Measurements from ENCODE around the gene PDXP. TPM values are rescaled to one million over a fixed set of nuclear protein-coding genes. Genes with fewer than 3 reads are reported as not detected.

Gene PDXP
- total and polyA plus RNA-seq, 2 of the 13 experiments (the other 11 are each of a cell fraction or from before 2014, with no cell fraction given), result 58.2 to 70.6 TPM

- TF ChIP-seq GABPA (IDR thresholded peaks at IDR 0.05; ENCODE audit: low read depth, low read length) (peak; percentile 93), GABPA (CRISPR knock-in tag; IDR thresholded peaks at IDR 0.05; ENCODE audit: low read depth) (peak; percentile 98), NPAS2 (CRISPR knock-in tag; IDR thresholded peaks at IDR 0.05; ENCODE audit: borderline replicate concordance) (no peak), KMT2B (CRISPR knock-in tag; IDR thresholded peaks at IDR 0.05) (peak; percentile 78), KDM5A (IDR thresholded peaks at IDR 0.05; ENCODE audit: borderline replicate concordance, low read length) (peak; percentile 99), ELF3 (CRISPR knock-in tag; IDR thresholded peaks at IDR 0.05) (peak; percentile 68), ZNF713 (CRISPR knock-in tag; IDR thresholded peaks at IDR 0.05) (no peak), PAF1 (CRISPR knock-in tag; IDR thresholded peaks at IDR 0.05) (no peak), ZXDC (CRISPR knock-in tag; IDR thresholded peaks at IDR 0.05) (peak; percentile 76), ZNF335 (CRISPR knock-in tag; IDR thresholded peaks at IDR 0.05) (peak; percentile 66; the same call in 1 of the 2 replicates), HNRNPUL1 (IDR thresholded peaks at IDR 0.05; ENCODE audit: low read depth, low read length) (no peak), IRF1 (CRISPR knock-in tag; IDR thresholded peaks at IDR 0.05; ENCODE audit: low read depth) (no peak), ISL2 (CRISPR knock-in tag; IDR thresholded peaks at IDR 0.05) (peak; percentile 57; the same call in 1 of the 2 replicates)
- TF ChIP-seq, protein P1, sequence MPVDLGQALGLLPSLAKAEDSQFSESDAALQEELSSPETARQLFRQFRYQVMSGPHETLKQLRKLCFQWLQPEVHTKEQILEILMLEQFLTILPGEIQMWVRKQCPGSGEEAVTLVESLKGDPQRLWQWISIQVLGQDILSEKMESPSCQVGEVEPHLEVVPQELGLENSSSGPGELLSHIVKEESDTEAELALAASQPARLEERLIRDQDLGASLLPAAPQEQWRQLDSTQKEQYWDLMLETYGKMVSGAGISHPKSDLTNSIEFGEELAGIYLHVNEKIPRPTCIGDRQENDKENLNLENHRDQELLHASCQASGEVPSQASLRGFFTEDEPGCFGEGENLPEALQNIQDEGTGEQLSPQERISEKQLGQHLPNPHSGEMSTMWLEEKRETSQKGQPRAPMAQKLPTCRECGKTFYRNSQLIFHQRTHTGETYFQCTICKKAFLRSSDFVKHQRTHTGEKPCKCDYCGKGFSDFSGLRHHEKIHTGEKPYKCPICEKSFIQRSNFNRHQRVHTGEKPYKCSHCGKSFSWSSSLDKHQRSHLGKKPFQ (CRISPR knock-in tag; IDR thresholded peaks at IDR 0.05; ENCODE audit: insufficient replicate concordance), result no peak
- TF ChIP-seq, protein P2, sequence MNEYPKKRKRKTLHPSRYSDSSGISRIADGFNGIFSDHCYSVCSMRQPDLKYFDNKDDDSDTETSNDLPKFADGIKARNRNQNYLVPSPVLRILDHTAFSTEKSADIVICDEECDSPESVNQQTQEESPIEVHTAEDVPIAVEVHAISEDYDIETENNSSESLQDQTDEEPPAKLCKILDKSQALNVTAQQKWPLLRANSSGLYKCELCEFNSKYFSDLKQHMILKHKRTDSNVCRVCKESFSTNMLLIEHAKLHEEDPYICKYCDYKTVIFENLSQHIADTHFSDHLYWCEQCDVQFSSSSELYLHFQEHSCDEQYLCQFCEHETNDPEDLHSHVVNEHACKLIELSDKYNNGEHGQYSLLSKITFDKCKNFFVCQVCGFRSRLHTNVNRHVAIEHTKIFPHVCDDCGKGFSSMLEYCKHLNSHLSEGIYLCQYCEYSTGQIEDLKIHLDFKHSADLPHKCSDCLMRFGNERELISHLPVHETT (CRISPR knock-in tag; conservative IDR thresholded peaks at IDR 0.05), result no peak; the same call in 1 of the 2 replicates
- TF ChIP-seq, protein P3, sequence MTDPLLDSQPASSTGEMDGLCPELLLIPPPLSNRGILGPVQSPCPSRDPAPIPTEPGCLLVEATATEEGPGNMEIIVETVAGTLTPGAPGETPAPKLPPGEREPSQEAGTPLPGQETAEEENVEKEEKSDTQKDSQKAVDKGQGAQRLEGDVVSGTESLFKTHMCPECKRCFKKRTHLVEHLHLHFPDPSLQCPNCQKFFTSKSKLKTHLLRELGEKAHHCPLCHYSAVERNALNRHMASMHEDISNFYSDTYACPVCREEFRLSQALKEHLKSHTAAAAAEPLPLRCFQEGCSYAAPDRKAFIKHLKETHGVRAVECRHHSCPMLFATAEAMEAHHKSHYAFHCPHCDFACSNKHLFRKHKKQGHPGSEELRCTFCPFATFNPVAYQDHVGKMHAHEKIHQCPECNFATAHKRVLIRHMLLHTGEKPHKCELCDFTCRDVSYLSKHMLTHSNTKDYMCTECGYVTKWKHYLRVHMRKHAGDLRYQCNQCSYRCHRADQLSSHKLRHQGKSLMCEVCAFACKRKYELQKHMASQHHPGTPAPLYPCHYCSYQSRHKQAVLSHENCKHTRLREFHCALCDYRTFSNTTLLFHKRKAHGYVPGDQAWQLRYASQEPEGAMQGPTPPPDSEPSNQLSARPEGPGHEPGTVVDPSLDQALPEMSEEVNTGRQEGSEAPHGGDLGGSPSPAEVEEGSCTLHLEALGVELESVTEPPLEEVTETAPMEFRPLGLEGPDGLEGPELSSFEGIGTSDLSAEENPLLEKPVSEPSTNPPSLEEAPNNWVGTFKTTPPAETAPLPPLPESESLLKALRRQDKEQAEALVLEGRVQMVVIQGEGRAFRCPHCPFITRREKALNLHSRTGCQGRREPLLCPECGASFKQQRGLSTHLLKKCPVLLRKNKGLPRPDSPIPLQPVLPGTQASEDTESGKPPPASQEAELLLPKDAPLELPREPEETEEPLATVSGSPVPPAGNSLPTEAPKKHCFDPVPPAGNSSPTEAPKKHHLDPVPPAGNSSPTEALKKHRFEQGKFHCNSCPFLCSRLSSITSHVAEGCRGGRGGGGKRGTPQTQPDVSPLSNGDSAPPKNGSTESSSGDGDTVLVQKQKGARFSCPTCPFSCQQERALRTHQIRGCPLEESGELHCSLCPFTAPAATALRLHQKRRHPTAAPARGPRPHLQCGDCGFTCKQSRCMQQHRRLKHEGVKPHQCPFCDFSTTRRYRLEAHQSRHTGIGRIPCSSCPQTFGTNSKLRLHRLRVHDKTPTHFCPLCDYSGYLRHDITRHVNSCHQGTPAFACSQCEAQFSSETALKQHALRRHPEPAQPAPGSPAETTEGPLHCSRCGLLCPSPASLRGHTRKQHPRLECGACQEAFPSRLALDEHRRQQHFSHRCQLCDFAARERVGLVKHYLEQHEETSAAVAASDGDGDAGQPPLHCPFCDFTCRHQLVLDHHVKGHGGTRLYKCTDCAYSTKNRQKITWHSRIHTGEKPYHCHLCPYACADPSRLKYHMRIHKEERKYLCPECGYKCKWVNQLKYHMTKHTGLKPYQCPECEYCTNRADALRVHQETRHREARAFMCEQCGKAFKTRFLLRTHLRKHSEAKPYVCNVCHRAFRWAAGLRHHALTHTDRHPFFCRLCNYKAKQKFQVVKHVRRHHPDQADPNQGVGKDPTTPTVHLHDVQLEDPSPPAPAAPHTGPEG (CRISPR knock-in tag; IDR thresholded peaks at IDR 0.05), result peak; percentile 68; the same call in 1 of the 2 replicates
Observed at GRCh38 chr22:37686002-37686982, 27.8 kb downstream of the PDXP start, which contains the start of gene NOL12 (continued).

Data from HepG2 (cell line).